NCI-H226 (cell line): ENCODE data around the gene ARFGEF3.
"Not testable (repeated sequence)": the region's sequence is repeated elsewhere in the genome, so short reads cannot be mapped to it uniquely, and the experiment has no call there.

Source experiments
- DNase-seq: peaks from one replicate; pipeline ENCODE4 v3.0.0-alpha.2; 2015

ARFGEF3 gene

GRCh38 chr6:138310294-138310693 lies 148.6 kb downstream of the ARFGEF3 start:
- no peak for DNase-seq

DNA sequence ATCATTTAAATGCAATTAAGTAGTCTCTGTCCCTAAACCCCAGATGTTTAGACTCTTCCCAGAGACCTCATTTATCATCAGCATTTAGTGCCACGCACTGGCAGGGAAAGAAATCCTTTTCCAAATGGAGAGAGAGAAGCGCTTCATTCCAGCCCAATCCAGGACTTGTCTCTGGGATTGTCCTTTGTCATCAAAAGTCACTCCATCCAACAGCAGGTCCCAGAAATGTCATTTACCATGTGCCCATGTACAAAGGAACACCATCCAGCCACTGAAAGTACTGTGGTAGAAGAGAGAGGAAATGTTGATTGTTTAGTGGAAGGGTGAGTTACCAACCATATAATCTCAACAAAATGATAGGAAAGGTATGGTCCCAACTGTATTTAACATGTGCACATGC lies 149.1 kb downstream of the ARFGEF3 start:
- no peak for DNase-seq

GRCh38 chr6:138311268-138311667 lies 149.5 kb downstream of the ARFGEF3 start:
- DNase-seq = no peak

- DNase-seq = no peak
These were observed 157.1 kb downstream of the ARFGEF3 start for GRCh38 chr6:138318741-138319375.

- DNase-seq = no peak
These were observed 160.2 kb downstream of the ARFGEF3 start for GRCh38 chr6:138321934-138322333.

- DNase-seq = no peak
These were observed 162.1 kb downstream of the ARFGEF3 start for GRCh38 chr6:138323821-138324220.

- DNase-seq = no peak
These were observed 166.5 kb downstream of the ARFGEF3 start for GRCh38 chr6:138328210-138328609.

DNA sequence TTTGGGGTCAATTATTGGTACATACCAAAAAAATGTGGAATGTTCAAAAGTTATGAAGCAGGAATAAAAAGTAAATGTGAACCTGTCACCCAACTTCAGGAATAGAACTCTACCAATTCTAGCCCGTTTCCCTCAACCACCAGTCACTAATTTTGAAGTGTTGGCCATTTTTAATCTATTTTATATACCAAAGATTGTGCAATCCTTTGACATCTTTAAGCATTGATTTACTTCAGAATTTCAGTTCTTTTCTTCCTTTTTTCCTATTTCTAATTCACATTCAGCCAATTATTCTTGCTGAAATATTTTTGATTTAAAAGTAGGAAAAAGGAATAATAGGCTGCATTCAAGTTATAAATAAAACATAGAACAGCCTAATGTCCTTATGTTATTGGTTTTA lies 169.0 kb downstream of the ARFGEF3 start:
- DNase-seq = no peak

DNA sequence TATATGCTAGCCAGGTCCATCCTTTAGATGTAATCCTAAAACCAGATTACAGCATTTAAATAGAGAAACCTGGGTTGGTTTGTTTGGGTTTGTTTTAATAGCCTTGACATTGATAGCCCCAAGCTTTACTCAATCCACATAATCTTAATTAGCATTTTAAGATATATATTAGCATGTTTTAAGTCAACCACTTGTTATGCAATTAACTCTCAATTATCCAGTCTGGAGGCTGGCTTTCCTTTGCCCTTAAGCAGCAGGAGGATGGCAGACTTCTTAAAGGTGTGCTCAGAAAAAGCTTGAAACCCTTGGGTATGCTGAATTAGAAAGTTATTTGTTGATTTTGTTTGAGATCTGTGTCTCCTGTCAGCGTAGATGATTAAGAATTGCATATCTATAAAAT lies 169.7 kb downstream of the ARFGEF3 start:
- DNase-seq = no peak

DNA sequence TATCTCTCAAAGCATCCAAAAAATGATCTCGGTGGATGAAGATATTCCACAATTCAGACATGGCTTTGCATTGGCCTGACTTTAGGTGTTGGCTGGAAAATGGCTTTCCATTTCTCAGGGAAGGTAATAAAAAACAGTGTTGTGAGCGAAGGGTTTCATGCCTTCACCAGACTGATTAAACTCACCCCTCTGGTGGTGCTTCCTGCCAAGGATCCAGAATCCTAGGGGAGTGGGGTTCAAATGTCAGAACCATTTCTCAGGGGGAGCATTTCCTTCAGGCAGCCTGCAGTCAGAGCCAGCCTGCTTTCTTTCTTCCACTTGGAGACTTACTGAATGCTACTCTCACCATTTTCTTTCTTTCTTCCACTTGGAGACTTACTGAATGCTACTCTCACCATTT lies 170.2 kb downstream of the ARFGEF3 start:
- DNase-seq = no peak

DNA sequence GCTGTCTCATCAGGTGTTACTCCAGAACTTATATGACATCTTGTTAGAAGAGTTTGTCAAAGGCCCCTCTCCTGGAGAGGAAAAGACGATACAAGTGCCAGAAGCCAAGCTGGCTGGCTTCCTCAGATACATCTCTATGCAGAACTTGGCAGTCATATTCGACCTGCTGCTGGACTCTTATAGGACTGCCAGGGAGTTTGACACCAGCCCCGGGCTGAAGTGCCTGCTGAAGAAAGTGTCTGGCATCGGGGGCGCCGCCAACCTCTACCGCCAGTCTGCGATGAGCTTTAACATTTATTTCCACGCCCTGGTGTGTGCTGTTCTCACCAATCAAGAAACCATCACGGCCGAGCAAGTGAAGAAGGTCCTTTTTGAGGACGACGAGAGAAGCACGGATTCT lies 172.3 kb downstream of the ARFGEF3 start:
- DNase-seq = no peak

DNA sequence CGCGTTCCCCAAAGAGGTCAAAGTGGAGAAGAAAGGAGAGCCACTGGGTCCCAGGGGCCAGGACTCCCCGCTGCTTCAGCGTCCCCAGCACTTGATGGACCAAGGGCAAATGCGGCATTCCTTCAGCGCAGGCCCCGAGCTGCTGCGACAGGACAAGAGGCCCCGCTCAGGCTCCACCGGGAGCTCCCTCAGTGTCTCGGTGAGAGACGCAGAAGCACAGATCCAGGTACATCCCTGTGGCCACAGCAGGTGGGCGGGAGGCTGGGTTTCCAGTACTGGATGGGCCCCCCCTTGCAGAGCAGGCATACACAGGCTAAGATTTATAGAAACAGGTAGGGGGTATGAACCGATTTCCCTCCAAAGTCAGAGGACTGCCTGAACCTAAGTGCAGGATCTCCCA lies 173.2 kb downstream of the ARFGEF3 start:
- no peak for DNase-seq

DNA sequence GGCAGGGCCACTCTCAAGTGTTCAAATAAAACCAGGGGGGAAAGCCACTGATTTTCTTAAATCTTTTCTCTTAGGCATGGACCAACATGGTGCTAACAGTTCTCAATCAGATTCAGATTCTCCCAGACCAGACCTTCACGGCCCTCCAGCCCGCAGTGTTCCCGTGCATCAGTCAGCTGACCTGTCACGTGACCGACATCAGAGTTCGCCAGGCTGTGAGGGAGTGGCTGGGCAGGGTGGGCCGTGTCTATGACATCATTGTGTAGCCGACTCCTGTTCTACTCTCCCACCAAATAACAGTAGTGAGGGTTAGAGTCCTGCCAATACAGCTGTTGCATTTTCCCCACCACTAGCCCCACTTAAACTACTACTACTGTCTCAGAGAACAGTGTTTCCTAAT lies 174.5 kb downstream of the ARFGEF3 start:
- DNase-seq = no peak

DNA sequence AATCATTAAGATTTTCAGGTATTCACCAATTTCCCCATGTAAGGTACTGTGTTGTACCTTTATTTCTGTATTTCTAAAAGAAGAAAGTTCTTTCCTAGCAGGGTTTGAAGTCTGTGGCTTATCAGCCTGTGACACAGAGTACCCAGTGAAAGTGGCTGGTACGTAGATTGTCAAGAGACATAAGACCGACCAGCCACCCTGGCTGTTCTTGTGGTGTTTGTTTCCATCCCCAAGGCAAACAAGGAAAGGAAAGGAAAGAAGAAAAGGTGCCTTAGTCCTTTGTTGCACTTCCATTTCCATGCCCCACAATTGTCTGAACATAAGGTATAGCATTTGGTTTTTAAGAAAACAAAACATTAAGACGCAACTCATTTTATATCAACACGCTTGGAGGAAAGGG lies 175.3 kb downstream of the ARFGEF3 start:
- DNase-seq = no peak

- no peak for DNase-seq
These were observed 177.3 kb downstream of the ARFGEF3 start for GRCh38 chr6:138339024-138339423.

- no peak for DNase-seq
These were observed 179.4 kb downstream of the ARFGEF3 start for GRCh38 chr6:138341176-138341575.

DNA sequence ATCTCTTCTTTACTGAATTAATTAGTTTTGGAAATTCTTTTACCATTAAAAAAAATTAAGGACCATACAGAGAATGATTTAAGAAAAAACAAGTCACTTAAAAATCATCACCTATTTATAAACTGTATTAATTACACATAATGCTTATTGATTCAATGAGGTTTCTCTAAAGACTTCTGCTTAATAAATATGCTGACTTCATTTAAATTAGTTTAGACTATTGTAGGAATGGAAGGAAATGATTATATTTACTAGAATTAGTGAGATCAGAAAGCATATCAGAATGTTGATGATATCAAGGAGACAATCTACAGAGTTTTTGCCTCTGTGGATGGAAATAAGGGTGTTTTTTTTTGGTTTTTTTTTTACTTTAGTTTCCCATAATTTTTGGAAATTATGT lies 181.4 kb downstream of the ARFGEF3 start:
- no peak for DNase-seq

GRCh38 chr6:138345565-138346285 lies 184.0 kb downstream of the ARFGEF3 start:
- no peak for DNase-seq

GRCh38 chr6:138346302-138347195 lies 184.8 kb downstream of the ARFGEF3 start:
- peak; percentile 19 for DNase-seq

DNA sequence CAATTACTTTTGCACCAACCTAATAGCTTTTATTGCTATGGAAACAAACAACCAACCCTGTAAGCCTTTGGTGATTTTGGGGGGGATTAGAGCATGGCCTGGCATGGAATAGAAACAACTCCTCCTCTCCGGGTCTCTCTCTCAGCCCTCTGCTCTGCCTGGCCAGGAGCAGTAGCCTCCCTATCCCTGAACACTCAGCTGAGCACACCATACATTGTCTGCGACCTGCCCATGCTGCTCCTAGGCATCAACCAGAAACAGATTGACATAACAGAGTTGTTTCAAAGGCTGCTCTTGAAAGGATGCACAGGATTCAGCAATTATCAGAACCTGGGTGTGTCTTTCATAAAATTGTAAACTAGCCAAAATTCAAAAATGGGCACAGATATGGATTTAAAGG lies 186.1 kb downstream of the ARFGEF3 start:
- DNase-seq = no peak

DNA sequence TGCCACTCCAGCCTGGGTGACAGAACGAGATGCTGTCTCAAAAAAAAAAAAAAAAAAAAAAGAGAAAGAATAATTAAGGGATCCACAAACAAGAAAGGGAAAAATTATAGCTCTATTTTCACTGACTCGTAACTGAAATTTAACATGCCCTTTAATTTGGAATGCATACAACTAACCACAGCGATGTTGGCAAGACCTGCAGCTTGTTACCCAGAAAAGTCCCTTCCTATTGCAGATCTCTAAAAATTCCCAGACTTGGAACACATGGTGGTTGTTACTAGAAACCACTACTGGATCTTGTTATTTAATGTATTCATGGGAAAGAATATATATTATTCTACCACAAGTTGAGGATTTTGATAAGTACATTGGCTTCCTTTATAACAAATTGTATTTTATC lies 188.2 kb downstream of the ARFGEF3 start:
- DNase-seq = no peak

GRCh38 chr6:138357928-138358327 lies 196.2 kb downstream of the ARFGEF3 start:
- DNase-seq = no peak

- DNase-seq = not testable (repeated sequence)
These were observed 206.9 kb downstream of the ARFGEF3 start for GRCh38 chr6:138368684-138369083.
